ENCODE results near the gene ANKRD44. TPM values are rescaled to one million over a fixed set of nuclear protein-coding genes. Genes with fewer than 3 reads are reported as not detected.

ANKRD44 gene
- total RNA-seq, 2 donors from 2014 or later: 57.8 to 93.4 TPM

DNA sequence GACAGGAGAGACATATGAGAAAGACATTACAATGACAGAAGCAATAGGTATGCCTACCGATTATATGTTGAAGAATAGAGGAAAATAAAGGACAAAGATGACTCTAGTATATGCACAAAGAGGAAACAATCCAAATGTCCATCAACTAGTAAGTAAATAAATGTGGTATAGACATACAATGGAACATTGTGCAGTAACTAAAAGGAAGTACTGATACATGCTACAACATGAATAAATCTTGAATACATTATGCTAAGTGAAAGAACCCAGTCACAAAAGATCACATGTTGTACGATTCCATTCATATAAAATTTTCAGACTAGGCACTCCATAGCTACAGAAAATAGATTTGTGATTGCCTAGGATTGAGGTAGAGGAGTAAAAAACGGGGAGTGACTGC is 355.5 kb downstream of the ANKRD44 start:
- no peaks in the 10 kb centered on the region for H3K27me3 ChIP-seq (replicated peaks; ENCODE audit: insufficient read depth)
- H3K27ac ChIP-seq: no peak overlapping the region
- no peak for ATAC-seq (ENCODE audit: insufficient number of reproducible peaks, low FRiP score, low read depth)
- no peaks in the 10 kb centered on the region for H3K9me3 ChIP-seq
- TF ChIP-seq, protein P1, sequence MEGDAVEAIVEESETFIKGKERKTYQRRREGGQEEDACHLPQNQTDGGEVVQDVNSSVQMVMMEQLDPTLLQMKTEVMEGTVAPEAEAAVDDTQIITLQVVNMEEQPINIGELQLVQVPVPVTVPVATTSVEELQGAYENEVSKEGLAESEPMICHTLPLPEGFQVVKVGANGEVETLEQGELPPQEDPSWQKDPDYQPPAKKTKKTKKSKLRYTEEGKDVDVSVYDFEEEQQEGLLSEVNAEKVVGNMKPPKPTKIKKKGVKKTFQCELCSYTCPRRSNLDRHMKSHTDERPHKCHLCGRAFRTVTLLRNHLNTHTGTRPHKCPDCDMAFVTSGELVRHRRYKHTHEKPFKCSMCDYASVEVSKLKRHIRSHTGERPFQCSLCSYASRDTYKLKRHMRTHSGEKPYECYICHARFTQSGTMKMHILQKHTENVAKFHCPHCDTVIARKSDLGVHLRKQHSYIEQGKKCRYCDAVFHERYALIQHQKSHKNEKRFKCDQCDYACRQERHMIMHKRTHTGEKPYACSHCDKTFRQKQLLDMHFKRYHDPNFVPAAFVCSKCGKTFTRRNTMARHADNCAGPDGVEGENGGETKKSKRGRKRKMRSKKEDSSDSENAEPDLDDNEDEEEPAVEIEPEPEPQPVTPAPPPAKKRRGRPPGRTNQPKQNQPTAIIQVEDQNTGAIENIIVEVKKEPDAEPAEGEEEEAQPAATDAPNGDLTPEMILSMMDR (IDR thresholded peaks at IDR 0.05): no peak
- DNase-seq (ENCODE audit: low spot score): no peak
- no peaks in the 10 kb centered on the region for H3K4me1 ChIP-seq (ENCODE audit: control insufficient read depth in 1 of 2, low read depth in 2 of 2)
- no peak overlapping the region for H3K4me3 ChIP-seq
- no peaks in the 10 kb centered on the region for H3K36me3 ChIP-seq

DNA sequence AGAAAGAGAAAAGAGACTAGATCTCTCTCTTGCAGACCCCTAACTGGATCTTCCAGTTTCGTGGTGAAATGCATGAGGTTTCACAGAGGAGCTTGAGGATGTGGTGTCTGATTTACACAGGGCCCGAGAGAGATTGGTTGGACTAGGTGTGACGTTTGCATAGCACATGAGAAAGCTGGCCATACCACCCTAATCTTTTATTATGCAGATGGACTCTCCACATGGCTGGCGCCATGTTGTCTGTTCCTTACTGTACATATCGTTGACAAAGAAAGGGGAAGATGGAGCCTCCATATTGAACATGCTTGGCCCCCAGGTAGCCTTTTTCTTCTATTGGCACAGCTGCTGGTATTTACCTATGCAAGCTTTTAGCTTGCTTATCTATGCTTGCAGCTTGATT is 356.6 kb downstream of the ANKRD44 start:
- DNase-seq (ENCODE audit: low spot score) (no peak), ATAC-seq (ENCODE audit: insufficient number of reproducible peaks, low FRiP score, low read depth) (no peak)
- TF ChIP-seq, protein P1 (IDR thresholded peaks at IDR 0.05): no peak
- Histone ChIP-seq H3K4me3 (no peak overlapping the region), H3K9me3 (no peaks in the 10 kb centered on the region), H3K4me1 (ENCODE audit: control insufficient read depth in 1 of 2, low read depth in 2 of 2) (no peaks in the 10 kb centered on the region), H3K27ac (no peak overlapping the region), H3K36me3 (no peaks in the 10 kb centered on the region), H3K27me3 (replicated peaks; ENCODE audit: insufficient read depth) (no peaks in the 10 kb centered on the region)

DNA sequence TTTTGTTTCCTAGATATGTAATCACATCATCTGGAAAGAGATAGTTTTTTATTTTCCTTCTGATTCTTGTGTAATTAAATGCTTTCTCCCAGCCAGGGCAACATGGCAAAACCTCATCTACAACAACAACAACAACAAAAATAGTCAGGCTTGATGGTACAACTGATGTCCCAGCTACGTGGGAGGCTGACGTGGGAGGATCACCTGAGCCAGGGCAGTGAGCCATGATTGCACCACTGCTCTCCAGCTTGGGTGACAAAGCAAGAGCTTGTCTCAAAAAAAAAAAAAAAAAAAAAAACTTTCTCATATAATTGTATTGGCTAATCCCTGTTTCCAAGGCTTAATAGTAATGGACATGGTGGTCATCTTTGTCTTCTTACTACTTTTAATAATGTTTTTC is 357.6 kb downstream of the ANKRD44 start:
- TF ChIP-seq, protein P1 (IDR thresholded peaks at IDR 0.05): no peak
- no peak for DNase-seq (ENCODE audit: low spot score)
- Histone ChIP-seq H3K36me3 (no peaks in the 10 kb centered on the region), H3K27ac (no peak overlapping the region), H3K27me3 (replicated peaks; ENCODE audit: insufficient read depth) (no peaks in the 10 kb centered on the region), H3K4me1 (ENCODE audit: control insufficient read depth in 1 of 2, low read depth in 2 of 2) (no peaks in the 10 kb centered on the region), H3K9me3 (no peaks in the 10 kb centered on the region), H3K4me3 (no peak overlapping the region)
- ATAC-seq (ENCODE audit: insufficient number of reproducible peaks, low FRiP score, low read depth): no peak

DNA sequence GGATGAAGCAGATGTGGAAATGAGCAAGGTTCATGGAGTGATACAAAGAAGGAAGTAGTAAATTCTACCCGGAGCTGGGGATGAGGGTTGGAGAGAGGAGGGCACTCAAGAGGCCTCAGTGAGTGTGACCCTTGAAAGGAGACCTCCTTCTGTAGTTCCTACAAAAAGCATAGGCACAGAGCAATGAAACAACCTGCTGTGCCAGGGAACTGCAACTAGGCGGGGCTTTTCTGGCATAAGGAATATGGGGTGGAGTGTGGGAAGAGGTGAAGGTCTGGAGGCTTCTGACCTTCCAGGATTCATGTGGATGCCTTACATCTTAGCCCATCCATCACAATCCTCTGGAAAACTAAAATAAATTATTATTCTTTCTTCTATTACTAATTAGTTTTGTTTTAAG is 358.6 kb downstream of the ANKRD44 start:
- no peaks in the 10 kb centered on the region for H3K27me3 ChIP-seq (replicated peaks; ENCODE audit: insufficient read depth)
- ATAC-seq (ENCODE audit: insufficient number of reproducible peaks, low FRiP score, low read depth) (no peak), DNase-seq (ENCODE audit: low spot score) (no peak)
- H3K9me3 ChIP-seq: no peaks in the 10 kb centered on the region
- H3K27ac ChIP-seq: no peak overlapping the region
- H3K4me1 ChIP-seq (ENCODE audit: control insufficient read depth in 1 of 2, low read depth in 2 of 2): no peaks in the 10 kb centered on the region
- TF ChIP-seq, protein P1 (IDR thresholded peaks at IDR 0.05): no peak
- no peak overlapping the region for H3K4me3 ChIP-seq
- H3K36me3 ChIP-seq: no peaks in the 10 kb centered on the region

DNA sequence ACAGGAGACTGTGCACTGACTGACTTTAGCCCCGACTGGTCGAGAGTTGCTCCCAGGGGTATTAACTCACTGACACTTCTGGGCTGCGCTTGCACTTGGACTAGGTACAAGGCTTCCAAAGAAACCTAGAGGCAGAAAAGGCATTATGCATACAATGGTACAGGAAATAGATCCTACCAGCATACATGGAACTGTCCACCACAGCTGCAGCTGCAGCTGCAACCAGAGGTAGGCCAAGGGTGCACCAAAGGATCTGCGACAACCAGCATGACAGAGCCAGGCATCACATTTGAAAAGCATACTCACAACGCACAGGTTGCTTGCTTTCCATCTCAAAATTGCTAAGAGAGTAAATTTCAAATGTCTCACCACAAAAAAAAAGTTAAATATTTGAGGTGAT is 361.5 kb downstream of the ANKRD44 start:
- Histone ChIP-seq H3K9me3 (no peaks in the 10 kb centered on the region), H3K36me3 (no peaks in the 10 kb centered on the region), H3K27me3 (replicated peaks; ENCODE audit: insufficient read depth) (no peaks in the 10 kb centered on the region), H3K4me1 (ENCODE audit: control insufficient read depth in 1 of 2, low read depth in 2 of 2) (no peaks in the 10 kb centered on the region), H3K27ac (no peak overlapping the region), H3K4me3 (no peak overlapping the region)
- ATAC-seq (ENCODE audit: insufficient number of reproducible peaks, low FRiP score, low read depth) (no peak), DNase-seq (ENCODE audit: low spot score) (no peak)
- TF ChIP-seq, protein P1 (IDR thresholded peaks at IDR 0.05): no peak
